ENCODE measurements around the gene KRT6A.
"Not testable (repeated sequence)": the region's sequence is repeated elsewhere in the genome, so short reads cannot be mapped to it uniquely, and the experiment has no call there.

The KRT6A gene

GRCh38 chr12:52488736-52489135, 4.3 kb downstream of the KRT6A start:
- TF ChIP-seq CTCF (IDR thresholded peaks at IDR 0.05; ENCODE audit: control extremely low read depth, extremely low read depth, low read depth, missing control alignments): no peak
- POLR2A ChIA-PET: no interaction called here
- CTCF ChIA-PET: interaction anchor here (1.5 kb wide), 1 partner anchor 8 kb away, joined by 3 read pairs; no protein-coding TSS in a partner anchor
- no peak for DNase-seq (ENCODE audit: extremely low spot score)

GRCh38 chr12:52487744-52488443, 5.2 kb downstream of the KRT6A start:
- CTCF ChIA-PET; DNase-seq (ENCODE audit: extremely low spot score); POLR2A ChIA-PET: not testable (repeated sequence)

- TF ChIP-seq CTCF (IDR thresholded peaks at IDR 0.05; ENCODE audit: control extremely low read depth, extremely low read depth, low read depth, missing control alignments): no peak
- POLR2A ChIA-PET: no interaction called here
- DNase-seq (ENCODE audit: extremely low spot score): no peak
- CTCF ChIA-PET: no interaction called here
These were observed 5.8 kb downstream of the KRT6A start for GRCh38 chr12:52487211-52487610.

- ChIA-PET CTCF (no interaction called here), POLR2A (no interaction called here)
- no peak for TF ChIP-seq CTCF (IDR thresholded peaks at IDR 0.05; ENCODE audit: control extremely low read depth, extremely low read depth, low read depth, missing control alignments)
- DNase-seq (ENCODE audit: extremely low spot score): no peak
These were observed 6.6 kb downstream of the KRT6A start for GRCh38 chr12:52486166-52487105.

GRCh38 chr12:52480073-52480472, 13.0 kb downstream of the KRT6A start:
- ChIA-PET CTCF (interaction anchor here (1.4 kb wide), 1 partner anchor 9 kb away, joined by 3 read pairs; no protein-coding TSS in a partner anchor), POLR2A (no interaction called here)
- no peak for TF ChIP-seq CTCF (IDR thresholded peaks at IDR 0.05; ENCODE audit: control extremely low read depth, extremely low read depth, low read depth, missing control alignments)
- no peak for DNase-seq (ENCODE audit: extremely low spot score)

GRCh38 chr12:52477651-52478050, 15.4 kb downstream of the KRT6A start:
- TF ChIP-seq CTCF (IDR thresholded peaks at IDR 0.05; ENCODE audit: control extremely low read depth, extremely low read depth, low read depth, missing control alignments): no peak
- CTCF ChIA-PET: interaction anchor here (1.2 to 1.3 kb wide), 3 partner anchors 9 to 402 kb away, joined by 3 read pairs; no protein-coding TSS in a partner anchor
- DNase-seq (ENCODE audit: extremely low spot score): no peak
- POLR2A ChIA-PET: no interaction called here

GRCh38 chr12:52474212-52474611, 18.8 kb downstream of the KRT6A start:
- no peak for DNase-seq (ENCODE audit: extremely low spot score)
- ChIA-PET POLR2A (no interaction called here), CTCF (no interaction called here)
- TF ChIP-seq CTCF (IDR thresholded peaks at IDR 0.05; ENCODE audit: control extremely low read depth, extremely low read depth, low read depth, missing control alignments): no peak
